Cortex of kidney (tissue), 1 donor: ENCODE results near the gene USP47.
"Not testable (repeated sequence)": the region's sequence is repeated elsewhere in the genome, so short reads cannot be mapped to it uniquely, and the experiment has no call there.

Source experiments
- DNase-seq: peaks from one replicate; lab custom pipeline; 2025; lab: John Stamatoyannopoulos, UW

USP47 gene

GRCh38 chr11:11831406-11831805, 10.4 kb upstream of the USP47 start:
- not testable (repeated sequence) for DNase-seq

- DNase-seq, result no peak
Measured at GRCh38 chr11:11836676-11837231, 5.0 kb upstream of the USP47 start.

- no peak for DNase-seq
Measured at GRCh38 chr11:11839718-11840117, 2.1 kb upstream of the USP47 start.

- no peak for DNase-seq
Measured at GRCh38 chr11:11841116-11841722, 553 bp upstream of the USP47 start.

- DNase-seq, result no peak
Measured at GRCh38 chr11:11842421-11843008, 743 bp downstream of the USP47 start.

- DNase-seq, result no peak
Measured at GRCh38 chr11:11843211-11843621, 1.4 kb downstream of the USP47 start.

GRCh38 chr11:11843642-11844041, 1.9 kb downstream of the USP47 start:
- no peak for DNase-seq

- DNase-seq, result no peak
Measured at GRCh38 chr11:11844272-11844671, 2.5 kb downstream of the USP47 start.

- DNase-seq, result no peak
Measured at GRCh38 chr11:11845071-11845470, 3.3 kb downstream of the USP47 start.

- DNase-seq, result no peak
Measured at GRCh38 chr11:11845551-11845950, 3.8 kb downstream of the USP47 start.

- no peak for DNase-seq
Measured at GRCh38 chr11:11847082-11847481, 5.3 kb downstream of the USP47 start.

GRCh38 chr11:11848891-11849746, 7.3 kb downstream of the USP47 start:
- no peak for DNase-seq

GRCh38 chr11:11850668-11851067, 8.9 kb downstream of the USP47 start:
- DNase-seq, result no peak

- no peak for DNase-seq
Measured at GRCh38 chr11:11856638-11857037, 14.9 kb downstream of the USP47 start.

- DNase-seq, result no peak
Measured at GRCh38 chr11:11857769-11858168, 16.0 kb downstream of the USP47 start.

GRCh38 chr11:11858676-11859075, 16.9 kb downstream of the USP47 start:
- no peak for DNase-seq

- DNase-seq, result no peak
Measured at GRCh38 chr11:11860103-11860979, 18.6 kb downstream of the USP47 start.

GRCh38 chr11:11862999-11863398, 21.2 kb downstream of the USP47 start:
- DNase-seq, result no peak

GRCh38 chr11:11864332-11864731, 22.6 kb downstream of the USP47 start:
- no peak for DNase-seq

GRCh38 chr11:11864803-11865202, 23.0 kb downstream of the USP47 start:
- no peak for DNase-seq

- DNase-seq, result no peak
Measured at GRCh38 chr11:11865449-11865848, 23.7 kb downstream of the USP47 start.

- DNase-seq, result no peak
Measured at GRCh38 chr11:11866203-11866602, 24.4 kb downstream of the USP47 start.
